PC-9 (cell line): ENCODE data around the gene CSNK1G3. TPM values are rescaled to one million over a fixed set of nuclear protein-coding genes. Genes with fewer than 3 reads are reported as not detected.

ENCODE experiments used
- BruUV-seq: library from RNA; stranded (reverse); fragments of 400-500 nt; replicated peaks from 2 replicates; lab custom pipeline; 2021; lab: Mats Ljungman, UMichigan
- CTCF ChIA-PET: fragments of 300-600 bp; sonication (Branson Sonifier 250); formaldehyde crosslinking; loops from one replicate; lab custom pipeline; 2022; ENCODE audit warnings: antibody characterized with exemption; lab: Charles Lee
- POLR2A ChIA-PET: fragments of 300-600 bp; sonication (Branson Sonifier 250); formaldehyde crosslinking; loops from one replicate; lab custom pipeline; 2022; ENCODE audit warnings: antibody characterized with exemption; ENCODE audit not compliant: unreplicated experiment; lab: Charles Lee
- DNase-seq, 2 experiments: peaks; one replicate each; pipeline versions ENCODE4 v3.0.0 to v3.0.0-alpha.2; 2015 to 2022; ENCODE audit warnings: mixed read lengths in 1 of 2
- H2AFZ ChIP-seq: fragments of 200-600 bp; sonication (generic); 2 replicates; pipeline ENCODE4 v1.8.1; 2017; ENCODE audit warnings: antibody characterized with exemption
- H3F3A ChIP-seq: fragments of 200-600 bp; sonication (generic); 2 replicates; pipeline ENCODE4 v1.8.1; 2017; ENCODE audit warnings: antibody characterized with exemption, mild to moderate bottlenecking, low read depth; ENCODE audit not compliant: insufficient read depth
- H3K27ac ChIP-seq: fragments of 200-600 bp; sonication (generic); 2 replicates; pipeline ENCODE4 v1.6.1; 2016; ENCODE audit warnings: mixed run types
- H3K27me3 ChIP-seq: fragments of 200-600 bp; sonication (generic); 2 replicates; pipeline ENCODE4 v1.6.1; 2016; ENCODE audit warnings: low read depth, mixed run types; ENCODE audit not compliant: insufficient read depth
- H3K36me3 ChIP-seq: fragments of 200-600 bp; sonication (generic); 2 replicates; pipeline ENCODE4 v1.6.1; 2016; ENCODE audit warnings: low read depth, mixed run types
- H3K4me1 ChIP-seq: fragments of 200-600 bp; sonication (generic); replicated peaks from 2 replicates; pipeline ENCODE4 v1.6.1; 2016; ENCODE audit warnings: mixed run types; ENCODE audit not compliant: insufficient read depth
- H3K4me2 ChIP-seq: fragments of 200-600 bp; sonication (generic); 2 replicates; pipeline ENCODE4 v1.6.1; 2017; ENCODE audit warnings: mixed run types
- H3K4me3 ChIP-seq: fragments of 200-600 bp; sonication (generic); 2 replicates; pipeline ENCODE4 v1.6.1; 2016; ENCODE audit warnings: mixed run types
- H3K79me2 ChIP-seq: fragments of 200-600 bp; sonication (generic); 2 replicates; pipeline ENCODE4 v1.6.1; 2017; ENCODE audit warnings: low read depth, mixed run types
- H3K9me2 ChIP-seq: fragments of 200-600 bp; sonication (generic); 2 replicates; pipeline ENCODE4 v1.8.1; 2017; ENCODE audit warnings: mild to moderate bottlenecking; ENCODE audit not compliant: insufficient read depth
- H3K9me3 ChIP-seq: fragments of 200-600 bp; sonication (generic); 2 replicates; pipeline ENCODE4 v1.8.1; 2016; ENCODE audit warnings: low read depth; ENCODE audit not compliant: insufficient read depth
- H4K20me1 ChIP-seq: fragments of 200-600 bp; sonication (generic); 2 replicates; pipeline ENCODE4 v1.8.1; 2017; ENCODE audit not compliant: insufficient read depth
- EZH2 ChIP-seq: fragments of 200-600 bp; sonication (generic); IDR thresholded peaks from 2 replicates; pipeline ENCODE4 v1.8.0; 2017; ENCODE audit warnings: antibody characterized with exemption, low read depth
- intact Hi-C: fragments of 100-400 bp; cut with micrococcal nuclease; formaldehyde crosslinking; loops from one replicate; pipeline ENCODE4 v1.10.0; 2022; ENCODE audit not compliant: unreplicated experiment
- total RNA-seq: library from RNA; stranded (reverse); gene quantifications from 2 replicates; pipeline ENCODE4 v1.2.3, GENCODE V29; 2021
- TF ChIP-seq, protein P1 (sequence below): fragments of 200-600 bp; sonication (generic); conservative IDR thresholded peaks from 2 replicates; pipeline ENCODE4 v1.6.1; 2017; ENCODE audit warnings: mixed run types, antibody characterized with exemption, mild to moderate bottlenecking, moderate library complexity

CSNK1G3 gene
- total RNA-seq, 1 experiment from 2014 or later: 39.0 TPM

DNA sequence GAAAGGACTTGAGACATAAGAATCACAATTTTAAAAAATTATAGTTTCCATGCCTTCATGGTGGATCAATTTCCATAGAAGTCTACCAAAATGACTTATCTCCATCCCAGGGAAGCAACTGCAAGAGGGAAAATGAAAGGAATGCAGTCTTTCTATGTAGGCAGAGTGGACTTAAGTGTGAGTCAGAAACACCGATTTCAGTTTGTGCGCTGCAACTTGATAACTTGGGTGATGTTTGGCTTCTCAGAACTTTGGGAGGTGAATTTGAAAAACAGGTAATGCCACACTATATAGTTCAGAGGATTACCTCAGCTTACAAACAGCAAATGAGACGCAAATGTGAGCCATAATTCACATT, 708 bp upstream of the CSNK1G3 start:
- Histone ChIP-seq H3K36me3 (no peaks in the 10 kb centered on the region), H3K27me3 (no peaks in the 10 kb centered on the region), H3K4me3 (peak overlapping the region; percentile 93), H3K79me2 (peaks cover 35% of the 10 kb centered on the region), H4K20me1 (no peaks in the 10 kb centered on the region), H3K9me3 (no peaks in the 10 kb centered on the region), H3K27ac (peak overlapping the region; percentile 84), H3F3A (peaks cover 11% of the 10 kb centered on the region; the same call in 1 of the 2 replicates), H3K4me1 (peaks cover 30% of the 10 kb centered on the region), H3K4me2 (peak overlapping the region; percentile 83), H2AFZ (peak overlapping the region; percentile 84), H3K9me2 (no peaks in the 10 kb centered on the region)
- no TSS peak for BruUV-seq
- intact Hi-C loops: loop anchor here (10.0 kb wide), 1 partner anchor 666 kb away; the partner anchor contains the start of gene SNX24
- DNase-seq: peak in 1 of 2 experiments; percentile 88
- POLR2A ChIA-PET: interaction anchor here (2.3 kb wide), 1 partner anchor 88 kb away, joined by 18 read pairs; the partner anchor contains the start of gene CEP120
- CTCF ChIA-PET: no interaction called here
- no peak for TF ChIP-seq EZH2
- TF ChIP-seq, protein P1, sequence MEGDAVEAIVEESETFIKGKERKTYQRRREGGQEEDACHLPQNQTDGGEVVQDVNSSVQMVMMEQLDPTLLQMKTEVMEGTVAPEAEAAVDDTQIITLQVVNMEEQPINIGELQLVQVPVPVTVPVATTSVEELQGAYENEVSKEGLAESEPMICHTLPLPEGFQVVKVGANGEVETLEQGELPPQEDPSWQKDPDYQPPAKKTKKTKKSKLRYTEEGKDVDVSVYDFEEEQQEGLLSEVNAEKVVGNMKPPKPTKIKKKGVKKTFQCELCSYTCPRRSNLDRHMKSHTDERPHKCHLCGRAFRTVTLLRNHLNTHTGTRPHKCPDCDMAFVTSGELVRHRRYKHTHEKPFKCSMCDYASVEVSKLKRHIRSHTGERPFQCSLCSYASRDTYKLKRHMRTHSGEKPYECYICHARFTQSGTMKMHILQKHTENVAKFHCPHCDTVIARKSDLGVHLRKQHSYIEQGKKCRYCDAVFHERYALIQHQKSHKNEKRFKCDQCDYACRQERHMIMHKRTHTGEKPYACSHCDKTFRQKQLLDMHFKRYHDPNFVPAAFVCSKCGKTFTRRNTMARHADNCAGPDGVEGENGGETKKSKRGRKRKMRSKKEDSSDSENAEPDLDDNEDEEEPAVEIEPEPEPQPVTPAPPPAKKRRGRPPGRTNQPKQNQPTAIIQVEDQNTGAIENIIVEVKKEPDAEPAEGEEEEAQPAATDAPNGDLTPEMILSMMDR: no peak

DNA sequence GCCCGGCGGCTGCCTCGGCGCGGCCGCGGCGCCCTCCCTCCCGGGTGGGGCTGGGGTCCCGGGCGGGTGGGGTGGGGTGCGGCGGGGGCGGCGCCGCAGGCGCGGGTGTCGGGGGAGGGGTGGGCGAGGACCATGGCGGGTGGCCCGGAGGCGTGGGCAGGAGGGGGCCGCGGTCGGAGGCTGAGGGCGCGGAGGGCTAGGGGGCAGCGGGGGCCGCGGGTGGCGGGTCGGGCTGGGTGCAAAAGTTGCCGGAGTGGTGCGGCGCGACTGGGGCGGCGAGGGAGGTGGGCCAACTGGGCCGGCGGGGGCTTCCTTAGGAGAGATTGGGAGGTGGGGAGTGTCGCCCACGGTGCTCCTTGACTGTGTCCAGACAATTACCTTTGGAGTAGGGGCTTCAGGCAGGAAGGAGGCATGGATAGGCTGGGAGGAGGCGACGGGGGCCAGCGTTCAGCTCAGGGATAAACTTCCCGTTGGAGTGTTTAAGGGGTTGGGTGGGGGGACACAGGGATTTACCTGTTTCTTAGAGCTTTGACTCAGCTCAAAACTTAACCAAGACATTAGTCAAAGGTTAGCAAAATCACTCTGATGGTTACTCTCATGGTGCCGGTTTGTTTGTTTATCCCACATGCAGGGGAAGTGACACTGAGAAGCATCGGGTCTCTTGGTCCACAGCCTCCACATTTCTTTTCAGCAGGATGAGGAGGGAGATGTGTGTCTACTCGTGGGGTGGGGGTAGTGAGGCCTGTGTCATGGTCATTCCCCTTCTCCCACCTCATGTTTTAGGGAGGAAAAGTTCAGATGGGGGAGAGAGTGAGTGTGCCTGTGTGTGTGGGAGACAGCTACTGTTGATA, 859 bp downstream of the CSNK1G3 start:
- peak; percentile 10 to 38 for DNase-seq
- no peak for TF ChIP-seq EZH2
- TF ChIP-seq, protein P1: no peak
- ChIA-PET POLR2A (interaction anchor here (0.6 to 2.3 kb wide), 2 partner anchors 90 to 106 kb away, joined by 4 to 18 read pairs; partner anchors contain the start of gene CEP120), CTCF (no interaction called here)
- Histone ChIP-seq H3K4me2 (peak overlapping the region; percentile 94), H3K9me3 (no peaks in the 10 kb centered on the region), H3K27ac (peak overlapping the region; percentile 63; the same call in 1 of the 2 replicates), H2AFZ (peak overlapping the region; percentile 76), H3K27me3 (no peaks in the 10 kb centered on the region), H3K36me3 (no peaks in the 10 kb centered on the region), H4K20me1 (no peaks in the 10 kb centered on the region), H3K4me1 (peaks cover 30% of the 10 kb centered on the region), H3K4me3 (peak overlapping the region; percentile 93), H3K9me2 (no peaks in the 10 kb centered on the region), H3K79me2 (peaks cover 51% of the 10 kb centered on the region), H3F3A (peaks cover 11% of the 10 kb centered on the region)
- intact Hi-C loops: loop anchor here (1.0 to 10.0 kb wide), 2 partner anchors 90 to 668 kb away; partner anchors contain the start of genes CEP120 and SNX24
- BruUV-seq: TSS peak; percentile 29

GRCh38 chr5:123514615-123515355, 2.8 kb downstream of the CSNK1G3 start:
- Histone ChIP-seq H3K9me3 (no peaks in the 10 kb centered on the region), H3K4me1 (peaks cover 30% of the 10 kb centered on the region), H3K4me3 (no peak overlapping the region), H3K27ac (no peak overlapping the region), H3F3A (peaks cover 11% of the 10 kb centered on the region), H3K79me2 (peaks cover 70% of the 10 kb centered on the region), H3K9me2 (no peaks in the 10 kb centered on the region), H2AFZ (no peak overlapping the region), H3K4me2 (peak overlapping the region; percentile 94), H3K27me3 (no peaks in the 10 kb centered on the region), H4K20me1 (0 out of 2 replicates have a peak, but pooled peaks cover 1% of the 10 kb centered on the region), H3K36me3 (no peaks in the 10 kb centered on the region)
- CTCF ChIA-PET: no interaction called here
- TF ChIP-seq EZH2: no peak
- TF ChIP-seq, protein P1: no peak
- DNase-seq: peak in 1 of 2 experiments; percentile 1
- POLR2A ChIA-PET: interaction anchor here (0.6 to 0.7 kb wide), 2 partner anchors 16 to 91 kb away, joined by 3 to 6 read pairs; no protein-coding TSS in a partner anchor
- intact Hi-C loops: loop anchor here (10.0 kb wide), 1 partner anchor 670 kb away; the partner anchor contains the start of gene SNX24
- BruUV-seq: TSS peak; percentile 10
